ENCODE results near the gene RASA4.
"Not testable (repeated sequence)": the region's sequence is repeated elsewhere in the genome, so short reads cannot be mapped to it uniquely, and the experiment has no call there.

Gene RASA4

DNA sequence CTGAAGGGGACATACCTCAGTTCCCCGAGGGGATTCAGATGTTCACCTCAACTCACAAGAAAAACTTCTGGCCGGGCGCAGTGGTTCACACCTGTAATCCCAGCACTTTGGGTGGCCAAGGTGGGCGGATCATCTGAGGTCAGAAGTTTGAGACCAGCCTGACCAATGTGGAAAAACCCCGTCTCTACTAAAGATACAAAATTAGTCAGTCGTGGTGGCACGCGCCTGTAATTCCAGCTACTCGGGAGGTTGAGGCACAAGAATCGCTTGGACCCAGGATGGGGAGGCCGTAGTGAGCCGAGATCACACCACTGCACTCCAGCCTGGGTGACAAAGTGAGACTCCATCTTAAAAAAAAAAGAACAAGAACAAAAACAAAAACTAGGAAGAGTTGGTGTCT, 71.3 kb downstream of the RASA4 start:
- not testable (repeated sequence) for DNase-seq (ENCODE audit: low spot score); FAIRE-seq

GRCh38 chr7:102544372-102544771, 72.2 kb downstream of the RASA4 start:
- not testable (repeated sequence) for DNase-seq (ENCODE audit: low spot score); FAIRE-seq

- FAIRE-seq: not testable (repeated sequence)
These were observed 73.0 kb downstream of the RASA4 start, which contains the start of gene UPK3BL2 for GRCh38 chr7:102543596-102543995. UPK3BL2 (minus strand) TSS chr7:102543696; CDS start chr7:102543636, 60 bp downstream.

DNA sequence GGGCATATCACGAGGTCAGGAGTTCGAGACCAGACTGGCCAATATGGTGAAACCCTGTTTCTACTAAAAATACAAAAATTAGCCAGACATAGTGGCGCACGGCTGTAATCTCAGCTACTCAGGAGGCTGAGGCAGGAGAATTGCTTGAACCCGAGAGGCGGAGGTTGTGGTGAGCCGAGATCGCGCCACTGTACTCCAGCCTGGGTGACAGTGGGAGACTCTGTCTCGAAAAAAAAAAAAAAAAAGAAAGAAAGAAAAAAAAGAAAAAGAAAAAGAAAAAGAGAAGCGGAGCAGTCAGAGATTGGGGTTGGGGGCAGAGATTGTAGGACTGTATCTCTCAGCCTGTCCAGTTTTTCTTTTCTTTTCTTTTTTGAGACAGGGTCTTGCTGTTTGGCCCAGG, 73.8 kb downstream of the RASA4 start:
- FAIRE-seq: not testable (repeated sequence)

More at GRCh38 chr7:102543596-102543995, 73.0 kb downstream of the RASA4 start, which contains the start of gene UPK3BL2:
- DNase-seq (ENCODE audit: low spot score): not testable (repeated sequence)

DNA sequence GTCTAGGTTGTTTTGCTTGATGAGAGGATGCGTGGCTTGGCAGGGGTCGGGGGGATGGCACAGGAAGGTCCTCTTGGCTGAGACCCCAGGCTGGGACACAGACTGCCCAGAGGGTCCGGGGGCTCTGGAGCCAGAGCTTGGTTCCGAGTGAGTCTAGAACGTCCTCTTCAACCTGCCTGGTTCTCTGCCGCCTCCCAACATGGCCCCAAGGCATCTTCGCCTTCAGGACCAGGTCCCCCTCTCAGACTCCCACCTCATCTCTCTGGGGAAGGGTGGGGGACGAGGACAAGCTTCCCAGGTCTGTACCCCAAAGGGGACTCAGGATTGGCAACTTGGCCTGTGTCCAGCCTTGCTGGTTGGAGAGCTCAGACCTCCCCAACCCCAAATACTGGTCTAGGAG, 74.5 kb downstream of the RASA4 start:
- not testable (repeated sequence) for FAIRE-seq; DNase-seq (ENCODE audit: low spot score)

More for the DNA sequence above, 73.8 kb downstream of the RASA4 start:
- DNase-seq (ENCODE audit: low spot score): not testable (repeated sequence)

- DNase-seq (ENCODE audit: low spot score); FAIRE-seq: not testable (repeated sequence)
These were observed 76.0 kb downstream of the RASA4 start for GRCh38 chr7:102540604-102541003.

GRCh38 chr7:102535062-102535615, 81.4 kb downstream of the RASA4 start:
- not testable (repeated sequence) for DNase-seq (ENCODE audit: low spot score); FAIRE-seq

- DNase-seq (ENCODE audit: low spot score); FAIRE-seq: not testable (repeated sequence)
These were observed 84.4 kb downstream of the RASA4 start for GRCh38 chr7:102532127-102532526.

- not testable (repeated sequence) for FAIRE-seq; DNase-seq (ENCODE audit: low spot score)
These were observed 85.0 kb downstream of the RASA4 start for GRCh38 chr7:102531583-102531982.

DNA sequence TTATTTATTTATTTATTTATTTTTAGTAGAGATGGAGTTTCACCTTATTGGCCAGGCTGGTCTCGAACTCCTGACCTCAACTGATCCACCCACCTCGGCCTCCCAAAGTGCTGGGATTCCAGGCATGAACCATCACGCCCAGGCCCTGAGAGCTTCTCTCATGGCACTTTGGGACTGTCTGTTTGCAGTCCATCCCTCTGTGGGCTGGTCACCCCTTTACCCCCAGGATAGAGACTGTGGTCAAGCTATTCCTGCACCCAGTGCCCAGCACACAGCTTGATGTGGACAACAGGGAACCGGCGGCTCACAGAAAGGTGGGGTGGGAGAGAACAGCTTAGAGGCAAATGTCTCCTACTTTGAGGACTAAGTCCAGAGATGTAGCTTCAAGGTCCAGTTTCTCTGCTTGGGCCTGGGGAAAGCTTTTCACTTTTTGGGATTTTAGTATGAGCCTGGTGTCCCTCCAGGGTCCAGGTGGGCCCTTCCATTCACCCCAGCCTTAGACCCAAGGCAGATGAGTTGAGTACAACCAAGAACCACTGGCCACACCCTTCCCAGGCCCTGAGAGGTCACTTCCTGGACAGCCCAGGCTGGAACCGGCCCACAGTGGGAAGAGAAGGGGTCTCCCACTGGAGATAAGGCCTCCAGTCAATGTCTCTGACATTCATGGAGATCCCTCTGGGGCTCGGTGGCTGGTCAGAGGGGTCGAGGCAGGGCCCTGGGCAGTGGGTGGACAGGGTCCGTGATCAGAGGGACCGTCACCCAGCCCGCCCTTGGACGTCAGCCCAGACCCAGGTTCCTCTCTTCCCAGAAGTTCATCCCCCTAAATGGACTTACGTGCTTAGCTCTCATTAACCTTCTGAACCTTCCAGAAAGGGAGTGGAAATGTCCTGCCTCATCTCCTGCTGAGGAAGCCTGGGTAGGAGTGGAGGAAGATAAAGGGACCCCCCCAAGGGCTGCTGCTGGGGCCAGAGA, 88.4 kb downstream of the RASA4 start:
- FAIRE-seq; DNase-seq (ENCODE audit: low spot score): not testable (repeated sequence)

DNA sequence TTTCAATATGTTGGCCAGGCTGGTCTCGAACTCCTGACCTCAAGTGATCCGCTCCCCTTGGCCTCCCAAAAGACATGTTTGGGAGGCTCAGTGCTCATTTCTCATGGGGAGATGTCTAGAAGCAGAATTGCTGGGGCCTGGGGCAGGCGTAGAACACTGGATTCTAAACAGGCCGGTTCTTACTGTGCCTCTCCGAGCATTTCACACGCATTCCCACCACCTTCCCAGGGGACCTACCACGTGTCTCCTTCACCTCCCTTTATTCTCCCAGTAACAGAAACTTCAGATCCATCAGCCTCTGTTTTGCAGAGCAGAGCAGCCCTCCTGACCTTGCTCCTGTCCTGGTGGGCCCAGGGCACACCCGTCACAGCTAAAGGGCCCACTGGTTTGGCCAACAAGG, 89.4 kb downstream of the RASA4 start:
- not testable (repeated sequence) for DNase-seq (ENCODE audit: low spot score)

DNA sequence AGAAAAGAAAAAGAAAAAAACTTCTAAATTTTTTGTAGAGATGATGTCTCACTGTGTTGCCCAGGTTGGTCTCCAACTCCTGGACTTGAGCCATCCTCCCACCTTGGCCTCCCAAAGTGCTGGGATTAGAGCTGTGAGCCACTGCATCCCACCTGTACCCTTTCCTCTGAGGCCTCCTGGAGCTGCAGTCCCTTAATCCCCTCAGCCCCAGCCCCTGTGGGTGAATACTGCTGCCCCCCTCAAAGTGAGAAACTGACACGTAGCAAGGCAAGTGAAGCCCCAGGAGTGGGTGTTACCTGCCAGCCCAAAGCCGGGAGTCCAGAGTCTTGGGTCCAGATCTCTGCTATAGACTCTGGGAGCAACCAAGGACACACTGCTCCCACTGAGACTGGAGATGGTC, 91.8 kb downstream of the RASA4 start:
- FAIRE-seq; DNase-seq (ENCODE audit: low spot score): not testable (repeated sequence)

More for the DNA sequence above, 89.4 kb downstream of the RASA4 start:
- not testable (repeated sequence) for FAIRE-seq
